T47D (cell line): ENCODE results near the gene SRRM5.
A peak's percentile ranks its signal among the peaks of the same experiment; 100 is the strongest.
"Not testable (repeated sequence)": the region's sequence is repeated elsewhere in the genome, so short reads cannot be mapped to it uniquely, and the experiment has no call there.

Experiments used
- DNase-seq, 2 experiments: peaks; one replicate each; pipeline versions ENCODE4 v3.0.0 to v3.0.0-alpha.2; 2011 to 2012; ENCODE audit warnings: low read depth in 1 of 2, low spot score in 1 of 2
- JUND ChIP-seq: IDR thresholded peaks from 2 replicates; pipeline ENCODE4 v1.6.1; 2012; ENCODE audit warnings: low read depth
- in situ Hi-C: cut with HindIII; loops from 2 replicates; pipeline ENCODE4 v1.10.0; 2016; ENCODE audit warnings: low sequenced_read_pairs, low pct_unique_long_range_greater_than_20kb

SRRM5 gene

GRCh38 chr19:43595605-43595998 is 16.3 kb upstream of the SRRM5 start:
- in situ Hi-C loops: no loop called here
- TF ChIP-seq JUND: no peak
- DNase-seq: no peak

GRCh38 chr19:43595999-43596841 is 15.7 kb upstream of the SRRM5 start, which contains the start of the genes IRGQ and ZNF576:
IRGQ (minus strand) TSS chr19:43596134; CDS start chr19:43595338, 796 bp downstream.
ZNF576 (plus strand) TSS chr19:43596595; CDS start chr19:43597109, 514 bp downstream.
- in situ Hi-C loops: no loop called here
- TF ChIP-seq JUND: no peak
- DNase-seq: peak; percentile 87 to 98

GRCh38 chr19:43596842-43597461 is 14.9 kb upstream of the SRRM5 start:
- DNase-seq: no peak

GRCh38 chr19:43597876-43598275 is 14.0 kb upstream of the SRRM5 start:
- in situ Hi-C loops: no loop called here
- TF ChIP-seq JUND: no peak
- no peak for DNase-seq

More at GRCh38 chr19:43596842-43597461, 14.9 kb upstream of the SRRM5 start:
- TF ChIP-seq JUND: no peak
- in situ Hi-C loops: no loop called here

GRCh38 chr19:43598445-43599240 is 13.2 kb upstream of the SRRM5 start:
- no peak for DNase-seq
- no peak for TF ChIP-seq JUND
- in situ Hi-C loops: no loop called here

- in situ Hi-C loops: no loop called here
- DNase-seq: no peak
- no peak for TF ChIP-seq JUND
Observed at GRCh38 chr19:43599635-43600295, 12.1 kb upstream of the SRRM5 start.

GRCh38 chr19:43600326-43600725 is 11.6 kb upstream of the SRRM5 start:
- DNase-seq, in situ Hi-C loops: not testable (repeated sequence)

- no peak for TF ChIP-seq JUND
- no peak for DNase-seq
- in situ Hi-C loops: no loop called here
Observed at GRCh38 chr19:43605875-43606568, 5.9 kb upstream of the SRRM5 start.

GRCh38 chr19:43606569-43607229 is 5.2 kb upstream of the SRRM5 start:
- TF ChIP-seq JUND: no peak
- in situ Hi-C loops: no loop called here
- no peak for DNase-seq

- TF ChIP-seq JUND: no peak
- no peak for DNase-seq
- in situ Hi-C loops: no loop called here
Observed at GRCh38 chr19:43607238-43608205, 4.4 kb upstream of the SRRM5 start.

- in situ Hi-C loops: no loop called here
Observed at GRCh38 chr19:43609872-43610271, 2.0 kb upstream of the SRRM5 start.

More at GRCh38 chr19:43609872-43610271, 2.0 kb upstream of the SRRM5 start:
- DNase-seq: no peak
- no peak for TF ChIP-seq JUND
